ENCODE data around the gene NMT2. TPM values are rescaled to one million over a fixed set of nuclear protein-coding genes. Genes with fewer than 3 reads are reported as not detected.

The NMT2 gene
- total and polyA plus RNA-seq, 2 of the 4 experiments (the other 2 are of a cell fraction), result 18.7 to 41.0 TPM

DNA sequence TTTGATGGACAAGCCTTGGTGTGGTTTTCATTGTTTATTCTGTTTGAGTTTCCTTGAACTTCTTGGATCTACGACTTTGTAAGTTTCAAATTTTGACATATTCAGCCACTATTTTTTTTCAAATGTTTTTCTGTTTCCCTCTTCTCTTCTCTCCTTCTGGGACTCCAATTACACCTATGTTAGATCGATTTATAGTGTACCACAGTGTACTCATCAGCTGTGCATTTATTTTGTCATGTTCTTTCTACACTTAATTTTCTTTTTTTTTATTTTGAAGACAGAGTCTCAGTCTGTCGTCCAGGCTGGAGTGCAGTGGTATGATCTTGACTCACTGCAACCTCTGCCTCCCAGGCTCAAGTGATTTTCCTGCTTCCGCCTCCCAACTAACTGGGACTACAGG, 108.6 kb downstream of the NMT2 start:
- H4K8ac ChIP-seq (ENCODE audit: low read depth in 2 of 2, low read length in 2 of 2), result no peak overlapping the region
- H4K5ac ChIP-seq (ENCODE audit: low read depth, low read length), result no peak overlapping the region
- no peak overlapping the region for H2AK5ac ChIP-seq (ENCODE audit: low read depth, low read length)
- H3K23ac ChIP-seq (ENCODE audit: low read depth, low read length), result no peak overlapping the region
- ATAC-seq (ENCODE audit: low read depth) (no peak), DNase-seq (no peak)
- H3K79me1 ChIP-seq (ENCODE audit: low read depth in 1 of 2, low read length in 2 of 2), result no peaks in the 10 kb centered on the region
- no peak overlapping the region for H4K91ac ChIP-seq (ENCODE audit: insufficient read depth, low read depth, low read length)
- no peak overlapping the region for H3K4me2 ChIP-seq (ENCODE audit: low read depth, low read length)
- H3K4me1 ChIP-seq (ENCODE audit: control insufficient read depth, insufficient read depth, low read length), result no peaks in the 10 kb centered on the region
- H3K9ac ChIP-seq (ENCODE audit: low read depth, low read length), result no peak overlapping the region
- POLR2A ChIA-PET (ENCODE audit: unreplicated experiment), result no interaction called here
- no peak overlapping the region for H2BK20ac ChIP-seq (ENCODE audit: low read depth, low read length)
- WGBS, 2 experiments (ENCODE audit: extremely low coverage in 2 of 2, insufficient read length in 1 of 2), result no CpG with 5 or more reads among the region's 4 CpGs
- H3K9me3 ChIP-seq (ENCODE audit: control insufficient read depth, insufficient read depth, low read length), result peaks cover 6% of the 10 kb centered on the region; the same call in 1 of the 2 replicates
- in situ Hi-C loops (cut with MboI; ENCODE audit: low sequenced_read_pairs) (no loop called here), intact Hi-C loops (cut with micrococcal nuclease) (no loop called here), dilution Hi-C loops (cut with HindIII; ENCODE audit: low sequenced_read_pairs, unreplicated experiment) (no loop called here)
- no peak overlapping the region for H3K4ac ChIP-seq (ENCODE audit: low read depth, low read length)
- H3K9me1 ChIP-seq (ENCODE audit: insufficient read depth, low read length), result no peaks in the 10 kb centered on the region
- H3K14ac ChIP-seq (replicated peaks; ENCODE audit: low read depth, low read length), result no peak overlapping the region
- no peak overlapping the region for H3K4me3 ChIP-seq (ENCODE audit: insufficient read depth, low read depth, low read length)
- CTCF ChIA-PET, result no interaction called here
- H2BK15ac ChIP-seq (ENCODE audit: low read depth, low read length), result no peak overlapping the region
- no peak overlapping the region for H2AK9ac ChIP-seq (replicated peaks; ENCODE audit: low read depth, low read length, poor library complexity)
- H4K20me1 ChIP-seq (ENCODE audit: insufficient read depth, low read length), result no peaks in the 10 kb centered on the region
- no peak overlapping the region for H2AFZ ChIP-seq (replicated peaks; ENCODE audit: low read length, poor library complexity)
- no peak overlapping the region for H2BK120ac ChIP-seq (ENCODE audit: low read depth, low read length)
- H3K56ac ChIP-seq (ENCODE audit: extremely low read depth, insufficient read depth, low read length), result no peak overlapping the region
- H3K36me3 ChIP-seq (ENCODE audit: control insufficient read depth, insufficient read depth, low read length), result no peaks in the 10 kb centered on the region
- BruUV-seq (replicated peaks), result no TSS peak
- H2BK5ac ChIP-seq (ENCODE audit: low read depth, low read length, poor library complexity, severe bottlenecking), result no peak overlapping the region
- H3K27me3 ChIP-seq (ENCODE audit: control insufficient read depth, insufficient read depth, low read length), result no peaks in the 10 kb centered on the region; the same call in 1 of the 2 replicates
- H3K27ac ChIP-seq (ENCODE audit: insufficient read depth, low read length), result no peak overlapping the region
- TF ChIP-seq BHLHE40 (IDR thresholded peaks at IDR 0.05; ENCODE audit: low read depth, low read length) (no peak), FOS (IDR thresholded peaks at IDR 0.05; ENCODE audit: low read depth, low read length) (no peak), MAFK (IDR thresholded peaks at IDR 0.05; ENCODE audit: low read depth, low read length) (no peak), MXI1 (IDR thresholded peaks at IDR 0.05; ENCODE audit: borderline replicate concordance, low read depth, low read length) (no peak), RCOR1 (IDR thresholded peaks at IDR 0.05; ENCODE audit: insufficient replicate concordance, low read length) (no peak), SMC3 (IDR thresholded peaks at IDR 0.05; ENCODE audit: low read depth, low read length) (no peak), NFE2L2 (IDR thresholded peaks at IDR 0.05; ENCODE audit: low read depth, low read length) (no peak), POLR2A (IDR thresholded peaks at IDR 0.05; ENCODE audit: low read depth, low read length) (no peak)
- H3K18ac ChIP-seq (ENCODE audit: low read depth, low read length), result no peak overlapping the region
